Bone marrow (tissue), 2 donors: ENCODE results near the gene CNTNAP2.

Experiments
- DNase-seq, 2 donors: peaks; one replicate each; lab custom pipeline; 2025; lab: John Stamatoyannopoulos, UW

Gene CNTNAP2

GRCh38 chr7:146116521-146117222 is at the start of gene CNTNAP2:
Gene CNTNAP2 (plus strand): TSS chr7:146116801. CDS start chr7:146116877, 76 bp downstream.
- DNase-seq: no peak

GRCh38 chr7:146067880-146068279 is 48.7 kb upstream of the CNTNAP2 start:
- DNase-seq: no peak

GRCh38 chr7:146074195-146074765 is 42.3 kb upstream of the CNTNAP2 start:
- DNase-seq: no peak

GRCh38 chr7:146076344-146076743 is 40.3 kb upstream of the CNTNAP2 start:
- DNase-seq: no peak

GRCh38 chr7:146084086-146084485 is 32.5 kb upstream of the CNTNAP2 start:
- DNase-seq: no peak

- DNase-seq: no peak
Observed at GRCh38 chr7:146090023-146090645, 26.5 kb upstream of the CNTNAP2 start.

- no peak for DNase-seq
Observed at GRCh38 chr7:146094356-146094755, 22.2 kb upstream of the CNTNAP2 start.

- no peak for DNase-seq
Observed at GRCh38 chr7:146096994-146097393, 19.6 kb upstream of the CNTNAP2 start.

- no peak for DNase-seq
Observed at GRCh38 chr7:146106319-146106718, 10.3 kb upstream of the CNTNAP2 start.

- no peak for DNase-seq
Observed at GRCh38 chr7:146112755-146113154, 3.8 kb upstream of the CNTNAP2 start.

- DNase-seq: no peak
Observed at GRCh38 chr7:146115548-146115850, 1.1 kb upstream of the CNTNAP2 start.

GRCh38 chr7:146115851-146116520 is 615 bp upstream of the CNTNAP2 start:
- DNase-seq: no peak

- no peak for DNase-seq
Observed at GRCh38 chr7:146117576-146117975, 975 bp downstream of the CNTNAP2 start.

- no peak for DNase-seq
Observed at GRCh38 chr7:146119002-146119401, 2.4 kb downstream of the CNTNAP2 start.

- DNase-seq: no peak
Observed at GRCh38 chr7:146123715-146124114, 7.1 kb downstream of the CNTNAP2 start.

- no peak for DNase-seq
Observed at GRCh38 chr7:146126767-146127509, 10.3 kb downstream of the CNTNAP2 start.

- no peak for DNase-seq
Observed at GRCh38 chr7:146129296-146129695, 12.7 kb downstream of the CNTNAP2 start.

- no peak for DNase-seq
Observed at GRCh38 chr7:146129997-146130396, 13.4 kb downstream of the CNTNAP2 start.

- DNase-seq: no peak
Observed at GRCh38 chr7:146131701-146132100, 15.1 kb downstream of the CNTNAP2 start.

GRCh38 chr7:146136357-146136875 is 19.8 kb downstream of the CNTNAP2 start:
- no peak for DNase-seq

GRCh38 chr7:146138926-146139325 is 22.3 kb downstream of the CNTNAP2 start:
- no peak for DNase-seq

- no peak for DNase-seq
Observed at GRCh38 chr7:146146831-146147486, 30.4 kb downstream of the CNTNAP2 start.
